ENCODE measurements around the gene PIAS4. TPM values are rescaled to one million over a fixed set of nuclear protein-coding genes. Genes with fewer than 3 reads are reported as not detected.

Gene PIAS4
- total and polyA plus RNA-seq, 5 donors from 2014 or later, result 4.1 to 25.4 (median 4.6) TPM

- Mint-ChIP-seq H3K27ac (no peak overlapping the region), H3K9me3 (peaks cover 0 to 2% (median 0%) of the 10 kb centered on the region in 7 donors)
- H3K36me3 ChIP-seq (ENCODE audit: control insufficient read depth, insufficient read depth, low read length), result peaks cover 20% of the 10 kb centered on the region
These were observed 26.8 kb downstream of the PIAS4 start for GRCh38 chr19:4034048-4035017.

DNA sequence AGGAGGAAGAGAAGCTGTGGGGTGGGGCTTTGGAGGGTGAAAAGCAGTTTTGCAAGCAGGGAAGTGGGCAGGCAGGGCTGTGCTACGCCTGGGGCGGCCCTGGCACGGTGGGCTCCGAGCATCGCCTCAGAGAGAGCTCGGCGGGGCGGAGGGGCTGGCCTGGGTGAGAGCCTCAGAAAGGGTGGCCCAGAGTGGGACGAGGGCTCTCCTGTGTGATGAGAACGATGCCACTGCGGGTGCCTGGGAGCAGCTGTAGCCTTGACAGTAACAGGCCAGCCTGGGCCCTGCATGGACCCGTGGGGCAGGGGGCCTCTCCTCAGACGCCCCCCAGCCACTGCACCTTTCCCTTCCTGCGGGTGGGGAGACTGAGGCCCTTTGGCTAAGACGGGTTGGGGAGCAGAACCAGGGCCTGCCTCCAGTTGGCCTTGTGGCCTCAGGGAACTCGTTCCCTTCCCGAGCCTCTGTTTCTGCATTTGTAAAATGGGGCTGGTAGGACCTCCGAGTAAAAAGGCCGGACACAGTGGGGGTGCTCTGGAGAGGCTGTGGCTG lies 27.6 kb downstream of the PIAS4 start:
- H3K27me3 Mint-ChIP-seq, result no peaks in the 10 kb centered on the region
- peaks cover 0 to under 1% (median 0%) of the 10 kb centered on the region in 4 donors for H3K4me1 Mint-ChIP-seq
- no peak for ATAC-seq (ENCODE audit: low read depth in 2 of 2)
- no peak overlapping the region for H3K27ac ChIP-seq (ENCODE audit: insufficient read depth, low read length, poor library complexity, severe bottlenecking)
- no peaks in the 10 kb centered on the region for H3K9me3 ChIP-seq (ENCODE audit: control insufficient read depth in 2 of 2, low read length in 2 of 2)
- peaks cover 0 to 2% (median 0%) of the 10 kb centered on the region in 7 donors for H3K9me3 Mint-ChIP-seq
- no peaks in the 10 kb centered on the region for H3K4me1 ChIP-seq (ENCODE audit: control insufficient read depth, insufficient read depth, low read length, poor library complexity, severe bottlenecking)
- peaks cover 20% of the 10 kb centered on the region for H3K36me3 ChIP-seq (ENCODE audit: control insufficient read depth, insufficient read depth, low read length)
- peaks cover 2% of the 10 kb centered on the region for H3K36me3 Mint-ChIP-seq
- H3K4me3 ChIP-seq (ENCODE audit: low read depth, low read length), result no peak overlapping the region
- peak overlapping the region in 1 of 4 donors; percentile 48 for H3K4me3 Mint-ChIP-seq
- no peaks in the 10 kb centered on the region for H3K27me3 ChIP-seq (ENCODE audit: control insufficient read depth, insufficient read depth, low read length)
- H3K27ac Mint-ChIP-seq, result no peak overlapping the region
- DNase-seq, result no peak

More at GRCh38 chr19:4034048-4035017, 26.8 kb downstream of the PIAS4 start:
- Histone ChIP-seq H3K27me3 (ENCODE audit: control insufficient read depth, insufficient read depth, low read length) (no peaks in the 10 kb centered on the region), H3K9me3 (ENCODE audit: control insufficient read depth in 2 of 2, low read length in 2 of 2) (no peaks in the 10 kb centered on the region), H3K4me3 (ENCODE audit: low read depth, low read length) (no peak overlapping the region), H3K4me1 (ENCODE audit: control insufficient read depth, insufficient read depth, low read length, poor library complexity, severe bottlenecking) (no peaks in the 10 kb centered on the region), H3K27ac (ENCODE audit: insufficient read depth, low read length, poor library complexity, severe bottlenecking) (no peak overlapping the region)
- no peaks in the 10 kb centered on the region for H3K4me1 Mint-ChIP-seq
- ATAC-seq (ENCODE audit: low read depth in 2 of 2) (no peak), DNase-seq (no peak)
- no peaks in the 10 kb centered on the region for H3K36me3 Mint-ChIP-seq
- H3K4me3 Mint-ChIP-seq, result peak overlapping the region in 1 of 4 donors; percentile 48
- H3K27me3 Mint-ChIP-seq, result no peaks in the 10 kb centered on the region

DNA sequence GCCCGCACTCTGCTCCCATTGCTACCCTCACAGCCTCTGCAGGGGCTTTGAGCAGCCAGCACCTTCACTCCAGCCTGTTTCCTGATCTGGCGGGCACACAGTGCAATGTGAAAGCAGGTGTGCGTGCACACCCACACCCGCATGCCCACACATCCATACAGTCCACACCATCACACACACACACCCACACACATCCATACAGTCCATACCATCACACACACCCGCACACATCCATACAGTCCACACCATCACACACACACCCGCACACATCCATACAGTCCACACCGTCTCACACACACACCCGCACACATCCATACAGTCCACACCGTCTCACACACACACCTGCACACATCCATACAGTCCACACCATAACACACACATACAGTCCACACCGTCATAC lies 28.0 kb downstream of the PIAS4 start:
- no peaks in the 10 kb centered on the region for H3K9me3 ChIP-seq (ENCODE audit: control insufficient read depth in 2 of 2, low read length in 2 of 2)
- Mint-ChIP-seq H3K4me3 (no peak overlapping the region), H3K9me3 (peaks cover 0 to 3% (median 0%) of the 10 kb centered on the region in 7 donors), H3K4me1 (peaks cover 0 to 5% (median 1%) of the 10 kb centered on the region in 4 donors), H3K27ac (no peak overlapping the region), H3K27me3 (no peaks in the 10 kb centered on the region), H3K36me3 (peaks cover 7% of the 10 kb centered on the region)
- no peaks in the 10 kb centered on the region for H3K4me1 ChIP-seq (ENCODE audit: control insufficient read depth, insufficient read depth, low read length, poor library complexity, severe bottlenecking)
- no peak overlapping the region for H3K27ac ChIP-seq (ENCODE audit: insufficient read depth, low read length, poor library complexity, severe bottlenecking)
- ATAC-seq (ENCODE audit: low read depth in 2 of 2) (no peak), DNase-seq (no peak)
- peaks cover 20% of the 10 kb centered on the region for H3K36me3 ChIP-seq (ENCODE audit: control insufficient read depth, insufficient read depth, low read length)
- H3K27me3 ChIP-seq (ENCODE audit: control insufficient read depth, insufficient read depth, low read length), result no peaks in the 10 kb centered on the region
- H3K4me3 ChIP-seq (ENCODE audit: low read depth, low read length), result no peak overlapping the region

GRCh38 chr19:4036576-4037300 lies 29.2 kb downstream of the PIAS4 start:
- Histone ChIP-seq H3K9me3 (ENCODE audit: control insufficient read depth in 2 of 2, low read length in 2 of 2) (no peaks in the 10 kb centered on the region), H3K27ac (ENCODE audit: insufficient read depth, low read length, poor library complexity, severe bottlenecking) (no peak overlapping the region), H3K4me3 (ENCODE audit: low read depth, low read length) (no peak overlapping the region), H3K27me3 (ENCODE audit: control insufficient read depth, insufficient read depth, low read length) (no peaks in the 10 kb centered on the region), H3K4me1 (ENCODE audit: control insufficient read depth, insufficient read depth, low read length, poor library complexity, severe bottlenecking) (no peaks in the 10 kb centered on the region), H3K36me3 (ENCODE audit: control insufficient read depth, insufficient read depth, low read length) (peaks cover 20% of the 10 kb centered on the region)
- Mint-ChIP-seq H3K9me3 (peaks cover 0 to 2% (median 0%) of the 10 kb centered on the region in 7 donors), H3K27me3 (no peaks in the 10 kb centered on the region), H3K36me3 (peaks cover 7% of the 10 kb centered on the region), H3K27ac (no peak overlapping the region), H3K4me3 (no peak overlapping the region), H3K4me1 (peaks cover 0 to 5% (median 1%) of the 10 kb centered on the region in 4 donors)
- DNase-seq (no peak), ATAC-seq (ENCODE audit: low read depth in 2 of 2) (no peak)

- ATAC-seq (ENCODE audit: low read depth in 2 of 2) (no peak), DNase-seq (no peak)
- Histone ChIP-seq H3K9me3 (ENCODE audit: control insufficient read depth in 2 of 2, low read length in 2 of 2) (no peaks in the 10 kb centered on the region), H3K4me1 (ENCODE audit: control insufficient read depth, insufficient read depth, low read length, poor library complexity, severe bottlenecking) (no peaks in the 10 kb centered on the region), H3K4me3 (ENCODE audit: low read depth, low read length) (no peak overlapping the region), H3K36me3 (ENCODE audit: control insufficient read depth, insufficient read depth, low read length) (peaks cover 20% of the 10 kb centered on the region), H3K27me3 (ENCODE audit: control insufficient read depth, insufficient read depth, low read length) (no peaks in the 10 kb centered on the region), H3K27ac (ENCODE audit: insufficient read depth, low read length, poor library complexity, severe bottlenecking) (no peak overlapping the region)
- H3K27ac Mint-ChIP-seq, result no peak overlapping the region
- no peak overlapping the region for H3K4me3 Mint-ChIP-seq
- peaks cover 0 to 5% (median 1%) of the 10 kb centered on the region in 4 donors for H3K4me1 Mint-ChIP-seq
- H3K36me3 Mint-ChIP-seq, result peaks cover 7% of the 10 kb centered on the region
- H3K9me3 Mint-ChIP-seq, result peaks cover 0 to 2% (median 0%) of the 10 kb centered on the region in 7 donors
- no peaks in the 10 kb centered on the region for H3K27me3 Mint-ChIP-seq
These were observed 29.9 kb downstream of the PIAS4 start for GRCh38 chr19:4037301-4037949.

- H3K4me3 Mint-ChIP-seq, result no peak overlapping the region
- Histone ChIP-seq H3K4me3 (ENCODE audit: low read depth, low read length) (no peak overlapping the region), H3K36me3 (ENCODE audit: control insufficient read depth, insufficient read depth, low read length) (peaks cover 20% of the 10 kb centered on the region), H3K9me3 (ENCODE audit: control insufficient read depth in 2 of 2, low read length in 2 of 2) (no peaks in the 10 kb centered on the region), H3K4me1 (ENCODE audit: control insufficient read depth, insufficient read depth, low read length, poor library complexity, severe bottlenecking) (no peaks in the 10 kb centered on the region), H3K27me3 (ENCODE audit: control insufficient read depth, insufficient read depth, low read length) (no peaks in the 10 kb centered on the region), H3K27ac (ENCODE audit: insufficient read depth, low read length, poor library complexity, severe bottlenecking) (no peak overlapping the region)
- peaks cover 7% of the 10 kb centered on the region for H3K36me3 Mint-ChIP-seq
- DNase-seq, result no peak
- peaks cover 0 to 2% (median 0%) of the 10 kb centered on the region in 7 donors for H3K9me3 Mint-ChIP-seq
- ATAC-seq (ENCODE audit: low read depth in 2 of 2), result no peak
- H3K27me3 Mint-ChIP-seq, result no peaks in the 10 kb centered on the region
- peaks cover 0 to 5% (median 1%) of the 10 kb centered on the region in 4 donors for H3K4me1 Mint-ChIP-seq
- no peak overlapping the region for H3K27ac Mint-ChIP-seq
These were observed 30.5 kb downstream of the PIAS4 start for GRCh38 chr19:4038057-4038456.

Measured in CD4-positive, CD25-positive, alpha-beta regulatory T cell (primary cell).